Epithelial cell of esophagus (primary cell): ENCODE results near the gene ZNF554.
"Not testable (repeated sequence)": the region's sequence is repeated elsewhere in the genome, so short reads cannot be mapped to it uniquely, and the experiment has no call there.

Experiments
- DNase-seq: peaks from one replicate; pipeline ENCODE4 v3.0.0; 2010; ENCODE audit warnings: low read depth
- H3K4me3 ChIP-seq: 2 replicates; pipeline ENCODE4 v1.5.1; 2011; ENCODE audit warnings: mild to moderate bottlenecking, low read length, control low read depth
- TF ChIP-seq, protein P1 (sequence below): IDR thresholded peaks from 2 replicates; pipeline ENCODE4 v1.5.1; 2011; ENCODE audit warnings: low read depth, mild to moderate bottlenecking, low read length, control low read depth, inconsistent platforms; ENCODE audit not compliant: insufficient read depth; ENCODE audit errors: missing control alignments

The ZNF554 gene

DNA sequence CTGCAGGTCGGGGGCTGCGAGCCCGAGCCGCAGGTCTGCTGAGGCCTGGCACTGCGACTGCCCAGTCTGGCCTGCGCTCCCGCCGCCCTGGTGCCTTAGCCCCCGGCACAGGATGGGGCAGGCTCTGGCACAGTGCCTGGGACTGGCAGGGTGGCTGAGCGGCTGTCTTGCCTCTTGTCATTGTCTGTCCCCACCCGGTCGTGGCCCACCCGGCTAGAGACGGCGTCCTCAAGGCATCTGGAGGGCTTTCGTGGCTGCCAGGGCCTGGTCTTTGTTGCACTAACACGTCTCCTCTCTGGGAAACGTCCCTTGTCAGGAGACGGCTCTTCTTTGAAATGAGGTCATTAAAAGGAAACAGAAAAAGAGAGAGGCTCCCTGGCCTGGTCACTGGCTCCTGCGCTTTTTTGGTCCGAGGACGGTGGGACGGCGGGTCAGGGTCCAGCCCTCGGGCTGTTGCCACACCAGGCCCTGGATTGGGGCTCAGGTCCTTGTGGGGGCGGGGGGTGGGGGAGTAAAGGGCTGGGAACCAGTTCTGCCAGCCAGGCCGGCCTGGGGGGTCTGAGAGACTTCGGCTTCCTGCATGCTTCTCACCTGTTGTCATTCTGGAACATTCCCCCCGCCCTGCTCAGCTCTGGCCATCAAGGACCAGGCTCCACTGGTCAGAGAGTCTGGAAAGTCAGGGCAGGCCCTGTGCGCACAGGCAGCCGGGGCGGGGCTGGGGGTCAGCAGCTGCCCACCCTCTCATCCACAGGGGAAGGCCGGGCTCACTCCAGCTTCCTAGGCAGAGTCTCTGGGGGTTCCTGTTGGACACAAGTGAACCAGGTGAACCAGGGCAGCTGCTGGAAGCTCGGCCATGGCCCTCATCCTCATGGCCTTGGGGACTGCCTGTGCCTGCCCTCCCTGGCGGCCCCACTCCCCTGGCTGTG, 6.2 kb upstream of the ZNF554 start:
- H3K4me3 ChIP-seq = no peak overlapping the region
- TF ChIP-seq, protein P1, sequence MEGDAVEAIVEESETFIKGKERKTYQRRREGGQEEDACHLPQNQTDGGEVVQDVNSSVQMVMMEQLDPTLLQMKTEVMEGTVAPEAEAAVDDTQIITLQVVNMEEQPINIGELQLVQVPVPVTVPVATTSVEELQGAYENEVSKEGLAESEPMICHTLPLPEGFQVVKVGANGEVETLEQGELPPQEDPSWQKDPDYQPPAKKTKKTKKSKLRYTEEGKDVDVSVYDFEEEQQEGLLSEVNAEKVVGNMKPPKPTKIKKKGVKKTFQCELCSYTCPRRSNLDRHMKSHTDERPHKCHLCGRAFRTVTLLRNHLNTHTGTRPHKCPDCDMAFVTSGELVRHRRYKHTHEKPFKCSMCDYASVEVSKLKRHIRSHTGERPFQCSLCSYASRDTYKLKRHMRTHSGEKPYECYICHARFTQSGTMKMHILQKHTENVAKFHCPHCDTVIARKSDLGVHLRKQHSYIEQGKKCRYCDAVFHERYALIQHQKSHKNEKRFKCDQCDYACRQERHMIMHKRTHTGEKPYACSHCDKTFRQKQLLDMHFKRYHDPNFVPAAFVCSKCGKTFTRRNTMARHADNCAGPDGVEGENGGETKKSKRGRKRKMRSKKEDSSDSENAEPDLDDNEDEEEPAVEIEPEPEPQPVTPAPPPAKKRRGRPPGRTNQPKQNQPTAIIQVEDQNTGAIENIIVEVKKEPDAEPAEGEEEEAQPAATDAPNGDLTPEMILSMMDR = no peak
- DNase-seq = peak; percentile 43

DNA sequence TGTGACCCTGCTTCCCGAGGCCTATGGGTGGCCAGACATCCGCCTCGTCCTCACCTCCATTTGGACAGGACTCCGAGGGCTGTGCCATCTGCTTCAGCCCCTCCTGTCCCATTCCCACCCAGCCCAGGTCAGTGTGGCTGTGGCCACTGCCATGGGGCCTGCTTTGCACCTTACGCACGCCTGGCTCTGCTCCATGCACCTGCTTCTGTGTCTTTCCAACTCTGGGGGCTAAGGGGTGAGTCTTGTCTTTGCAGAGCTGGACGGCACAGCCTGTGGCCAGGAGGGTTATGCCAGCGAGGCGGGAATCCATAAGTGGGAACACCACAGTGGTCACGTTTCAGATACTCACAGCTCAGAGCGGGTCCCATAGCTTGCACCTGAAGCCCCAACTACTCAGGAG, 5.2 kb upstream of the ZNF554 start:
- no peak overlapping the region for H3K4me3 ChIP-seq
- TF ChIP-seq, protein P1 = no peak

DNA sequence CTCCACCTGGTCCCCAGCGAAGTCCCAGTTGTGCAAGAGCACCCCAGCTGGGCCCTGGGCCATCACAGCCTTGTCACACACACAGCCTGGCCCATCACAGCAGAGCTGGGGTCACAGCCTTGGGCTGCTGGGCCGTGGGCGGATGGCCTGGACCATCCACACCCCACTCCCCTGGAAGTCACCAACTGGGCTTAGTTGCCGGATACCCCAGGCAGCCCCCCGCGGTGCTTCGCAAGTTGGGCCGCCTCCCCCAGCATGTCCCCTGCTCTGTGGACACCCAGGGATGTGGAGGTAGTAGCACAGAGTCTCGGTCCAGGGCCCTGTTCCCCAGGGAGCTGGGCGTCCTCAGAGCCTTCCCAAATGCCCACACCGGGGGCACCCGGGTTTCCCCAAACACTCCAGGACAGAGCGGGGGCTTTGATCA, 4.5 kb upstream of the ZNF554 start:
- TF ChIP-seq, protein P1 = no peak
- no peak overlapping the region for H3K4me3 ChIP-seq
- DNase-seq = no peak

More for the DNA sequence above, 5.2 kb upstream of the ZNF554 start:
- DNase-seq = no peak

DNA sequence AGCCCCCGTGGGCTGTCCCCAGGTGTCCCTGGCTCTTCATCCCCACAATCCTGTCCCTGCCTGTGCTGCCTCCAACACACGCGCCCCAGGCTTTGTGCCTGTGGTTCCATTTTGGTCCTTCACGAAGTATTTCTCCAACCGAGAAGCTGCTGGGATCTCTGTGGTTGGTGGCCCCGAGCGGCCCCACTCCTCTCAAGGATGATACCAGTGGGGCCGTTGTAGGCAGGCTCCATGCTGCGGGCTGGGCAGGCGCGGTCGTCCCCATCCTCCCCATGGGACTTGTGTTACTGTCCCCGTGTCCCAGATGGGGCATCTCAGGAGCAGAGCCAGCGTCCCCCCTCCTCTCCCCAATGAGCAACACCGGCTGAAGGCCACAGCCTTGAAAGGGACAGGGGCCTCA, 3.7 kb upstream of the ZNF554 start:
- no peak for DNase-seq
- no peak overlapping the region for H3K4me3 ChIP-seq
- TF ChIP-seq, protein P1 = no peak

DNA sequence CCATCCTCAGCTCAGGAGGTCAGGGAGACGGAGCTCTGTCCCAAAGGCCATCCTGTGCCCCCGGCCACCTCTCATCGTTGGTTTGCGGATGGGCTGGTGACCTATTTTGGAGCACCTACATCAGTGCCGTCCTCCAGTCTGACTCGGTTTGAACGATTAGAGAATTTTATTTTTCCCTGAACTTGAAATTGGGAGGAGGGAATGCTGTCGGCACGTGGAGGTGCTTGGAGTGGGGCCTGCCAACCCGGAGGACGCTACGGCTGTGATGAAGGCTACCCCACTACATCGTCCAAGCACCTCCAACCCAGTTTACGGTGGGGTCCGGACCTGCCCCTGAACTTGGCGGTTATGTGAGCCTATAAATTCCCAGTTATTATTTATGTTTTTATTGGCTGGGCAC, 3.0 kb upstream of the ZNF554 start:
- TF ChIP-seq, protein P1 = no peak
- no peak for DNase-seq
- no peak overlapping the region for H3K4me3 ChIP-seq

DNA sequence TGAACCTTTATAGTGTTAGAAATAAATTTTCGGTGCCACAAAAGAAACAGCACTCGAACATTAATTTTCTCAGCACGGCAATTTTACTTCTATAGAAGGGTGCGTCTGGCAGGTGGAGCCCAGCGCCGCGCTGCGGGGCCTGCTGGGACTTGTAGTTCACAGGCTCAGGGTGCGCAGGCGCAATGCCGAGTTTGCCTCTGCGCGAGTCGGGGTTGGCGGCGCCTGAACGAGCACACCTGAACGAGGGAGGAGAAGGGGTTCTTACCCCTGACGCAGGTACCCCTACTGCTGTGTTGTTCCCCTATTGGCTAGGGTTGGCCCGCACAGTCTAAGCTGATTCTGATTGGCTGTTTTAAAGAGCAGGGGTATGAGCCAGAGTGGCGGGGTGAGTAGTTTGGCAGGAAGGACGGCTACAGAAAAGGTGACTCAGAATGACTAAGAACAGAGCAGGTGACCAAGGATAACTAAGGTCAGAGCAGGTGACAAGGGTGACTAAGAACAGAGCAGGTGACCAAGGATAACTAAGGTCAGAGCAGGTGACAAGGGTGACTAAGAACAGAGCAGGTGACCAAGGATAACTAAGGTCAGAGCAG, 2.3 kb upstream of the ZNF554 start:
- peak; percentile 69 for DNase-seq
- H3K4me3 ChIP-seq = not testable (repeated sequence)

DNA sequence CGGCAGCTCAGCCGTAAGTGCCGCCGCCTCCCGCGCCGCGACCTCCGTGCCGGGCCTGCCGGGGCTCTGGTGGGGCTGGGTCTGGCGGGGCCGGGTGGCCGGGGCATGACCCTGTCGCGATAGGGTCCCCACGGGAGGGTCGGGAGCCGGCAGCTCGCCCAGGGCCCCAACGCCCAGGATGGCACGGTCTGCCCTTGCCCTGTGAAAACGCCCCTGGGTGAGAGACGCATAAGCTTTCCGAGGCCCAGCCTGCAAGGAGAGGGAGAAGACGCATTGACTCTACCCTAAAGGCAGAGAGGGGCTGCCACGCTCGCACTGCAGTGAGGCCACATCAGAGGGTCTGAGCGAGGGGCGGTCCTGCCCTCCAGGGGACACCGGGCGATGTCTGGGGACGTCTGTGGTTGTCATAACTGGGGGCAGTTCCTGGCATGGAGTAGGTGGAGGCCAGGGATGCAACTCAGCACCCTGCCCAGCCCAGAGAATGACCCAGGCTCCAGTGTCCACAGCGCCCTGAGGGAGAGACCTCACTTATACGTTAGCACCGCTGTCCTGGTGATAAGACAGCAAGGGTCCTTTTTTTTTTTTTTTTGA, 539 bp downstream of the ZNF554 start:
- TF ChIP-seq, protein P1 = no peak
- peak overlapping the region; percentile 82 for H3K4me3 ChIP-seq
- no peak for DNase-seq
